Panc1 (cell line): Measurements from ENCODE around the gene TIMP3. TPM values are rescaled to one million over a fixed set of nuclear protein-coding genes. Genes with fewer than 3 reads are reported as not detected.

Experiments
- ATAC-seq: fragments of 200-7000 bp; cut with Tn5 transposase; 2 replicates; pipeline ENCODE4 v1.9.1; 2020; ENCODE audit warnings: mild to moderate bottlenecking, moderate library complexity
- BruUV-seq: library from RNA; stranded (reverse); fragments of 400-500 nt; replicated peaks from 2 replicates; lab custom pipeline; 2021; lab: Mats Ljungman, UMichigan
- CTCF ChIA-PET: fragments of 300-600 bp; sonication (Branson Sonifier 250); formaldehyde crosslinking; loops from one replicate; lab custom pipeline; 2022; ENCODE audit warnings: antibody characterized with exemption; lab: Charles Lee
- POLR2A ChIA-PET: fragments of 300-600 bp; sonication (Branson Sonifier 250); formaldehyde crosslinking; loops from one replicate; lab custom pipeline; 2022; ENCODE audit warnings: antibody characterized with exemption; lab: Charles Lee
- DNase-seq: peaks from one replicate; pipeline ENCODE4 v3.0.0-alpha.2; 2010; ENCODE audit warnings: low read depth, low spot score
- H3K27ac ChIP-seq: 2 replicates; pipeline ENCODE4 v1.5.1; 2011; ENCODE audit warnings: mild to moderate bottlenecking, low read length, inconsistent platforms
- H3K27me3 ChIP-seq: fragments of 200-500 bp; sonication (Bioruptor generic); 2 replicates; pipeline ENCODE4 v1.6.0; 2014; ENCODE audit warnings: low read length, inconsistent platforms; ENCODE audit not compliant: control insufficient read depth, insufficient read depth
- H3K36me3 ChIP-seq: fragments of 200-500 bp; sonication (Bioruptor generic); 2 replicates; pipeline ENCODE4 v1.5.1; 2014; ENCODE audit warnings: inconsistent platforms, mild to moderate bottlenecking, low read length, moderate library complexity; ENCODE audit not compliant: control insufficient read depth, insufficient read depth
- H3K4me1 ChIP-seq: 2 replicates; pipeline ENCODE4 v1.5.1; 2011; ENCODE audit warnings: inconsistent platforms, mild to moderate bottlenecking, low read length, moderate library complexity; ENCODE audit not compliant: control insufficient read depth, insufficient read depth
- H3K4me3 ChIP-seq, 2 experiments: 2 replicates each; pipeline ENCODE4 v1.5.1; 2011 to 2012; ENCODE audit warnings: low read depth in 2 of 2, low read length in 2 of 2, mild to moderate bottlenecking in 2 of 2, inconsistent platforms in 1 of 2, moderate library complexity in 1 of 2
- H3K9me3 ChIP-seq: fragments of 200-500 bp; sonication (Bioruptor generic); 2 replicates; pipeline ENCODE4 v1.5.1; 2014; ENCODE audit warnings: low read depth, mild to moderate bottlenecking, inconsistent platforms, low read length, moderate library complexity; ENCODE audit not compliant: control insufficient read depth, insufficient read depth
- POLR2AphosphoS5 ChIP-seq: IDR thresholded peaks from 2 replicates; pipeline ENCODE4 v1.6.1; 2012; ENCODE audit warnings: mild to moderate bottlenecking, low read depth, low read length, moderate library complexity
- SIN3A ChIP-seq: IDR thresholded peaks from 2 replicates; pipeline ENCODE4 v1.6.1; 2012; ENCODE audit warnings: low read depth, mild to moderate bottlenecking, low read length, moderate library complexity, borderline replicate concordance; ENCODE audit not compliant: insufficient read depth
- TCF7L2 ChIP-seq: IDR thresholded peaks from 2 replicates; pipeline ENCODE4 v1.6.1; 2011; ENCODE audit warnings: mild to moderate bottlenecking, low read depth, low read length, inconsistent platforms
- in situ Hi-C: cut with HindIII; loops from 2 replicates; pipeline ENCODE4 v1.10.0; 2016; ENCODE audit warnings: low sequenced_read_pairs, low pct_unique_long_range_greater_than_20kb
- intact Hi-C: fragments of 100-400 bp; cut with micrococcal nuclease; formaldehyde crosslinking; loops from one replicate; pipeline ENCODE4 v1.10.0; 2022; ENCODE audit not compliant: unreplicated experiment
- total RNA-seq: library from RNA; stranded (reverse); gene quantifications from one replicate; pipeline ENCODE4 v1.2.1, GENCODE V29; 2021; ENCODE audit not compliant: unreplicated experiment
- TF ChIP-seq, protein P1 (sequence below), 2 experiments: IDR thresholded peaks; 2 replicates each; pipeline ENCODE4 v1.6.1; 2011 to 2012; ENCODE audit warnings: low read depth in 2 of 2, control low read depth in 1 of 2, low read length in 1 of 2, mild to moderate bottlenecking in 1 of 2, moderate library complexity in 1 of 2; ENCODE audit not compliant: insufficient read depth in 1 of 2
- TF ChIP-seq, protein P2 (sequence below): fragments of 450-650 bp; IDR thresholded peaks from 2 replicates; pipeline ENCODE4 v1.5.1; 2017; ENCODE audit warnings: mild to moderate bottlenecking

TIMP3 gene
- total RNA-seq, 1 experiment from 2014 or later: 0.67 TPM

DNA sequence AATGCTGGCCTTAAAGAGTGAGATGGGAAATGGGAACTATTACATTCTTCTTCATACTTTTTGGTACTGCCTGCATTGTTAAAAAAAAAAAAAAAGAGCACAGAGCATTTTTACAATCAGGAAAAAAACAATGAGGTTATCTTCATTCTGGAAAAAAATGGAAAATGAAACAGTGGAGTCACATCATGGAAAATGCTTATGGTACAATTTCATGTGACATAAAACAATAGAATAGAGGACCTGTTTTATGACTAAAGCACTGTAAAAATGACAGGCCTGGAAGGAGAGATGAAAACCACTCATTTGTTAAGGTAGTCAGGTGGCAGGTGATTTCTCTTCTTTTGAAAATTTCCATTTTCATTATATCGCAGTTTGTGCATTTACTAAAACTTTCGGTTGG lies 75.0 kb downstream of the TIMP3 start:
- ChIA-PET POLR2A (no interaction called here), CTCF (no interaction called here)
- H3K27ac ChIP-seq: no peak overlapping the region
- in situ Hi-C loops: no loop called here
- intact Hi-C loops: no loop called here
- H3K9me3 ChIP-seq: no peaks in the 10 kb centered on the region
- no peaks in the 10 kb centered on the region for H3K36me3 ChIP-seq
- no TSS peak for BruUV-seq
- no peaks in the 10 kb centered on the region for H3K27me3 ChIP-seq
- TF ChIP-seq, protein P1, sequence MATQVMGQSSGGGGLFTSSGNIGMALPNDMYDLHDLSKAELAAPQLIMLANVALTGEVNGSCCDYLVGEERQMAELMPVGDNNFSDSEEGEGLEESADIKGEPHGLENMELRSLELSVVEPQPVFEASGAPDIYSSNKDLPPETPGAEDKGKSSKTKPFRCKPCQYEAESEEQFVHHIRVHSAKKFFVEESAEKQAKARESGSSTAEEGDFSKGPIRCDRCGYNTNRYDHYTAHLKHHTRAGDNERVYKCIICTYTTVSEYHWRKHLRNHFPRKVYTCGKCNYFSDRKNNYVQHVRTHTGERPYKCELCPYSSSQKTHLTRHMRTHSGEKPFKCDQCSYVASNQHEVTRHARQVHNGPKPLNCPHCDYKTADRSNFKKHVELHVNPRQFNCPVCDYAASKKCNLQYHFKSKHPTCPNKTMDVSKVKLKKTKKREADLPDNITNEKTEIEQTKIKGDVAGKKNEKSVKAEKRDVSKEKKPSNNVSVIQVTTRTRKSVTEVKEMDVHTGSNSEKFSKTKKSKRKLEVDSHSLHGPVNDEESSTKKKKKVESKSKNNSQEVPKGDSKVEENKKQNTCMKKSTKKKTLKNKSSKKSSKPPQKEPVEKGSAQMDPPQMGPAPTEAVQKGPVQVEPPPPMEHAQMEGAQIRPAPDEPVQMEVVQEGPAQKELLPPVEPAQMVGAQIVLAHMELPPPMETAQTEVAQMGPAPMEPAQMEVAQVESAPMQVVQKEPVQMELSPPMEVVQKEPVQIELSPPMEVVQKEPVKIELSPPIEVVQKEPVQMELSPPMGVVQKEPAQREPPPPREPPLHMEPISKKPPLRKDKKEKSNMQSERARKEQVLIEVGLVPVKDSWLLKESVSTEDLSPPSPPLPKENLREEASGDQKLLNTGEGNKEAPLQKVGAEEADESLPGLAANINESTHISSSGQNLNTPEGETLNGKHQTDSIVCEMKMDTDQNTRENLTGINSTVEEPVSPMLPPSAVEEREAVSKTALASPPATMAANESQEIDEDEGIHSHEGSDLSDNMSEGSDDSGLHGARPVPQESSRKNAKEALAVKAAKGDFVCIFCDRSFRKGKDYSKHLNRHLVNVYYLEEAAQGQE (IDR thresholded peaks at IDR 0.05; ENCODE audit: insufficient read depth in 1 of 2, low read depth in 2 of 2, low read length in 1 of 2): no peak
- no peak for TF ChIP-seq SIN3A
- TF ChIP-seq TCF7L2: no peak
- TF ChIP-seq, protein P2, sequence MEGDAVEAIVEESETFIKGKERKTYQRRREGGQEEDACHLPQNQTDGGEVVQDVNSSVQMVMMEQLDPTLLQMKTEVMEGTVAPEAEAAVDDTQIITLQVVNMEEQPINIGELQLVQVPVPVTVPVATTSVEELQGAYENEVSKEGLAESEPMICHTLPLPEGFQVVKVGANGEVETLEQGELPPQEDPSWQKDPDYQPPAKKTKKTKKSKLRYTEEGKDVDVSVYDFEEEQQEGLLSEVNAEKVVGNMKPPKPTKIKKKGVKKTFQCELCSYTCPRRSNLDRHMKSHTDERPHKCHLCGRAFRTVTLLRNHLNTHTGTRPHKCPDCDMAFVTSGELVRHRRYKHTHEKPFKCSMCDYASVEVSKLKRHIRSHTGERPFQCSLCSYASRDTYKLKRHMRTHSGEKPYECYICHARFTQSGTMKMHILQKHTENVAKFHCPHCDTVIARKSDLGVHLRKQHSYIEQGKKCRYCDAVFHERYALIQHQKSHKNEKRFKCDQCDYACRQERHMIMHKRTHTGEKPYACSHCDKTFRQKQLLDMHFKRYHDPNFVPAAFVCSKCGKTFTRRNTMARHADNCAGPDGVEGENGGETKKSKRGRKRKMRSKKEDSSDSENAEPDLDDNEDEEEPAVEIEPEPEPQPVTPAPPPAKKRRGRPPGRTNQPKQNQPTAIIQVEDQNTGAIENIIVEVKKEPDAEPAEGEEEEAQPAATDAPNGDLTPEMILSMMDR: no peak
- no peak for TF ChIP-seq POLR2AphosphoS5
- DNase-seq (no peak), ATAC-seq (no peak)
- H3K4me1 ChIP-seq: no peaks in the 10 kb centered on the region
- H3K4me3 ChIP-seq: no peak overlapping the region

DNA sequence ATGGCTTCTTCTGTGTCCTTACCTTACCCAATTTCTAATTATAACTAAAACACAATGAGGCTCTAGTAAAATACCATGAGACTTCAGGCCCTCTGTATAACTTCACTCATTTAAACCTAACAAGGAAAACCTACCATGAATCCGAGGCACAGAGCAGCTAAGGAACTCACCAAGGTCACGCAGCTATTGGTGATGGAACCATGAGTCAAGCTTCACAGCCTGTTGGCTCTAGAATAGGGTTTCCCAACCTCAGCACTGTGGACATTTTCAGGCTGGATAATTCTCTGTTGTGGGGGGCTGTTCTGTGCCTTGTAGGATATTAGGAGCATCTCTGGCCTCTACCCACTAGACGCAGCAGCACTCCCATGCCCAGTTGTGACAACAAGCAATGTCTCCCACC lies 75.7 kb downstream of the TIMP3 start:
- BruUV-seq: no TSS peak
- ChIA-PET POLR2A (no interaction called here), CTCF (no interaction called here)
- TF ChIP-seq TCF7L2: no peak
- TF ChIP-seq, protein P2: no peak
- TF ChIP-seq POLR2AphosphoS5: no peak
- TF ChIP-seq, protein P1 (IDR thresholded peaks at IDR 0.05; ENCODE audit: insufficient read depth in 1 of 2, low read depth in 2 of 2, low read length in 1 of 2): no peak
- no peak for TF ChIP-seq SIN3A
- Histone ChIP-seq H3K9me3 (no peaks in the 10 kb centered on the region), H3K27ac (no peak overlapping the region), H3K4me1 (no peaks in the 10 kb centered on the region), H3K4me3 (no peak overlapping the region), H3K36me3 (no peaks in the 10 kb centered on the region), H3K27me3 (no peaks in the 10 kb centered on the region)
- DNase-seq (no peak), ATAC-seq (no peak)
- in situ Hi-C loops: no loop called here
- intact Hi-C loops: no loop called here
